ENCODE results near the gene AP4M1.

The AP4M1 gene

DNA sequence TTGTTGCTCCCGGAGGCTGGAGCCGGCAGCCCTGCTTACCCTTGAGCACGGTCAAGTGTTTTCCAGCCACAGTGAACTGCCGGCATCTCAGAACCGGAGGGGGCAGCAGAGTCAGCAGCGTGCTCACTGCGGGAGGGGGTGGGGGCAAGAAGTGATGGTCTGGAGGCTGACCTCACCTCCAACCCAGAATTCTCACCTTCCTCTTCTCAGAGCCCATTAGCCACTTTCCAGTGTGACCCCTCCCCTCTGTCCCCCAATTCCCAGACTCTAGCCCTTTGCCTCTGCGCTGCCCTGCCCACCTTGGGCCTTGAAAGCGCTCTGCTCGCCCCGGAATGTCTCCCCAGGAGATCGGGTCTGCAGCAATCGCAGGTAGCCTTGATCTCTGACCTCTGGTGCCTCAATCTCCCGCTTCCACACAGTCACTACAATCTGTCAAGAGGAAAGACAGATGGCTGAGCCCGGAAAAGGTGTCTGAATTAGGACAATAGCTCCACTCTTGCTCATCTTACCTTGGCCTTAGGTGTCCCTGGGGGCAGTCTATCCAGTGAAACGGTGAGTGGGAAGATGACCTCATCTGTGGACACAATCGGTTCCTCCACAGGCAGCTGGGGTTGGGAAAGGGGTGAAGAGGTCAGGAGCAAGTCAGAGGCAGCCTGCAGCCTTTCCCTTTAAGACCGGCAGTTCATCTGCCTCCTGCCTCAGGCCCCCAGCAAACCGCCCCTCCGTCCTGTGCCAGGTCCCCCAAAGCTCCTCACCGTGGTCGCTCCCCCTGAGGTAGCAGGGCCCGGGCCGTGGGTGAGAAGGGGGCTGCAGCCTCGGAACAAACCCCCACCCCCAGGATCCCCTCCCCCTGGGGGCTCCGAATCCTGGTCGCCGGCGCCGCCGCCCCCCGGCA, 56.1 kb downstream of the AP4M1 start:
- no peak for DNase-seq (ENCODE audit: low read depth in 2 of 2)
